HG03521 (cell line): ENCODE measurements around the gene GZMM.
"Not testable (repeated sequence)": the region's sequence is repeated elsewhere in the genome, so short reads cannot be mapped to it uniquely, and the experiment has no call there.

Experiments used
- ATAC-seq: cut with Tn5 transposase; IDR thresholded peaks from one replicate; pipeline ENCODE4 v1.9.1; 2021; ENCODE audit warnings: mild to moderate bottlenecking, moderate library complexity; ENCODE audit not compliant: unreplicated experiment

GZMM gene

GRCh38 chr19:580274-580835 is 36.5 kb downstream of the GZMM start:
- ATAC-seq: no peak

GRCh38 chr19:581399-582111 is 37.7 kb downstream of the GZMM start:
- no peak for ATAC-seq

GRCh38 chr19:582497-583197 is 38.8 kb downstream of the GZMM start:
- ATAC-seq: no peak

GRCh38 chr19:583198-583967 is 39.5 kb downstream of the GZMM start:
- ATAC-seq: no peak

- no peak for ATAC-seq
Measured at GRCh38 chr19:583968-584239, 40.1 kb downstream of the GZMM start.

GRCh38 chr19:584240-585001 is 40.6 kb downstream of the GZMM start:
- no peak for ATAC-seq

GRCh38 chr19:585146-585545 is 41.3 kb downstream of the GZMM start:
- ATAC-seq: not testable (repeated sequence)

GRCh38 chr19:585551-586110 is 41.8 kb downstream of the GZMM start:
- ATAC-seq: no peak

GRCh38 chr19:588093-588740 is 44.4 kb downstream of the GZMM start:
- ATAC-seq: no peak

GRCh38 chr19:588741-589692 is 45.2 kb downstream of the GZMM start:
- no peak for ATAC-seq

- ATAC-seq: no peak
Measured at GRCh38 chr19:589693-590395, 46.0 kb downstream of the GZMM start, which contains the start of gene HCN2. Gene HCN2, plus strand, starts transcription at chr19:589881. Its CDS starts 65 bp downstream, at chr19:589946.

GRCh38 chr19:590396-590745 is 46.5 kb downstream of the GZMM start:
- ATAC-seq: no peak

GRCh38 chr19:590750-591098 is 46.9 kb downstream of the GZMM start:
- no peak for ATAC-seq

GRCh38 chr19:591099-591958 is 47.5 kb downstream of the GZMM start:
- ATAC-seq: no peak

GRCh38 chr19:592101-592500 is 48.2 kb downstream of the GZMM start:
- ATAC-seq: no peak

- no peak for ATAC-seq
Measured at GRCh38 chr19:593055-593454, 49.2 kb downstream of the GZMM start.

- ATAC-seq: no peak
Measured at GRCh38 chr19:593505-593904, 49.7 kb downstream of the GZMM start.
